COLO668 (cell line): ENCODE results near the gene MRAP.
"Not testable (repeated sequence)": the region's sequence is repeated elsewhere in the genome, so short reads cannot be mapped to it uniquely, and the experiment has no call there.

Experiments
- DNase-seq: peaks from one replicate; lab custom pipeline; 2025; ENCODE audit not compliant: unreplicated experiment; lab: John Stamatoyannopoulos, UW

The MRAP gene

DNA sequence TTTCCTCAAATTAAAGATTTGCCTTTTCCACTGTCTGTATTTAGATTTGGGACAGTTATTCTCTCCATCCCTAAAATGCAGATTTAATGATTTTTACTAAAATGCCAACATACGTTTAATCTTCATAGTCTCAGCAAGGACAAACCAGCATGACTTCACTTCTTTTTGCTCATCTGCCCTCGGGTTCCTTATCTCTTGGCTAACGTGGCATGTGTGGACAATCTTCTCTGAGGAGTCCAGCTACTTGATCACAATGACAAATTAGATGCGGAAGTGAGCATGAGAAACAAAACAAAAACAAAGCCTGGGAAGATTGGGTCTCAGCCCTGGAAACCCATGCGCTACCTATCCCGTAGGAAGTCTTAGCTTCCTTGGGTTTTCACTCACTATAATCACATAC, 1.0 kb downstream of the MRAP start:
- no peak for DNase-seq

DNA sequence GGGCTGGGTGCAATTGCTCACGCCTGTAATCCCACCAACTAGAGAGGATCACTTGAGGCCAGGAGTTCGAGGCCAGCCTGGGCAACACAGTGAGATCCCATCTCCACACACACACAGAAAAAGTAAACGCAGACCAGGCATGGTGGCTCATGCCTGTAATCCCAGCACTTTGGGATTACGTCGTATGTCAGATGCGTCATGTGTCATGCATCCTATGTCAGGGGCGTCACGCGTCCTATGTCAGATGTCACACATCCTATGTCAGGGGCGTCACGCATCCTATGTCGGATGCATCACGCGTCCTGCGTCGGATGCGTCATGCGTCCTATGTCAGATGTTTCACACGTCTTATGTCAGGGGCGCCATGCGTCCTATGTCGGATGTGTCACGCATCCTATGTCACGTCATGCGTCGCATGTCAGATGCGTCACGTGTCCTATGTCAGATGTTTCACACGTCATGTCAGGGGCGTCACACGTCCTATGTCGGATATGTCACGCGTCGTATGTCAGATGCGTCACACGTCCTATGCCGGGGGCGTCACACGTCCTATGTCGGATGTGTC, 1.5 kb downstream of the MRAP start:
- no peak for DNase-seq

DNA sequence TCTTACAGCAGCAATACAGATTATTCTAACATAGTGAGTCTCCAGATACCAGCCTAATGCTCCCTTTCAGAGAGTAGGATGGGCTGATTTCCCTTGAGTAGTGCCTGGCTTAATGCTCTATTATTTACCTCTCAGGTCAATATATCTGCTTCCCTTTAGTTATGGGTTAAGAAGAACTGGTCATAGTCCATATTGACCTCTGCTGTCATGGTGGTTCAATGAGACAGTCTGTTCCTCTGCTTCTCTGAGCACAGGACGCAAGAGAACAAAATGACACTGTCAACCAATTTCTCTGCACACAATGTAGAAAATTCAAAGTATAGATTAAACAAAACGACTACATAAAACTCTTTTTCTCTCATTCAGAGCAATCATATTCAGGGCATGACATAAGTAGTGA, 2.9 kb downstream of the MRAP start:
- DNase-seq, result no peak

DNA sequence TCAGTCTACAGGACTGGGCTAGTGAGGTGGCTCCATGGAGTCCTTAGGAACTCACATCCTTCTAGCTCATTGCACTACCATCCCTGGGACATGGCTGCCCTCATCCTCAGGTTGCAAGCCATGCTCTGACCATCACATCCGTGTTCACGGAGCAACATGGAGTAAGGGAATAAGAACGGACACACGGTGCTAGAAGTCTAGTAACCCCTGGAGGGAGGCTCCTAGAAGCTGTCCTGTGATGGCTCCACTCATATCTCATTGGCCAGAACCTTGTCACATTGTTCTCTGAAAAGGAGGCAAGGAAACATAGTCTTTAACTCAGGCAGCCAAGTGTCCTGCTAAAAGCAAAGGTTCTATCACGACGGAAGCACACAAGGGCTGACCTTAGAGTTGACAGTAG, 3.9 kb downstream of the MRAP start:
- no peak for DNase-seq

DNA sequence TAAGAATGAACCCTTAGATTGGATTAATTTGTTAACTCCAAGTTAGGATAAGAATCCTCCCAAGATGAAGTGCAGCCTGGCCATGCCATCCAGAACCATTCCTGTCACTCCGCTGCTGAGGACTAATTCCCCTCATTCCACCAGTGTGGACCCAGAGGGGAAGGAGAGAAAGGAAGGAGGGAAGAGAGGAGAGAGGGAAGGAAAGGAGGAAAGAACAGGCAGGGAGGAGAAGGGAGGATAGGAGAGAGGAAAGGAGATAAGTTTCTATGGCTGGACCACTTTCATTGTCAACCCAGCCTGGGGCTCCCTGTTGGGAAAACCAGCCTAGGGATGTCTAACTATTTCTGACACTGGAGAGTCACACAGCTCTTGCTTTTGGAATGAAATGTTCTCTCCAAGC, 4.7 kb downstream of the MRAP start:
- DNase-seq, result no peak

DNA sequence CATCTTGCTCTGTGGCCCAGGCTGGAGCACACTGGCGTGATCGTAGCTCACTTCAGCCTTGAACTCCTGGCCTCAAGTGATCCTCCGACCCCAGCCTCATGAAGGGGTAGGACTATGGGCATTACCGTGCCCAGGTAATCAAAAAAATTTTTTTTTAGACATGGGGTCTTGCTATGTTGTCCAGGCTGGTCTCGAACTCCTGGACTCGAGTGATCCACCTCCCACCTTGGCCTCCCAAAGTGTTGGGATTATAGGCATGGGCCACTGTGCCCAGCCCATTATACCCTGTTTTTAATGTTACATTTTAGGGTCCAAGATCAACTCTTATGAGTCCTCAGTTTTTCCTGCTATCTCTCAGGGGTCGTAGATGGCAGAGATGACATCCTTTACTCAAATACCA, 6.3 kb downstream of the MRAP start:
- DNase-seq, result no peak

DNA sequence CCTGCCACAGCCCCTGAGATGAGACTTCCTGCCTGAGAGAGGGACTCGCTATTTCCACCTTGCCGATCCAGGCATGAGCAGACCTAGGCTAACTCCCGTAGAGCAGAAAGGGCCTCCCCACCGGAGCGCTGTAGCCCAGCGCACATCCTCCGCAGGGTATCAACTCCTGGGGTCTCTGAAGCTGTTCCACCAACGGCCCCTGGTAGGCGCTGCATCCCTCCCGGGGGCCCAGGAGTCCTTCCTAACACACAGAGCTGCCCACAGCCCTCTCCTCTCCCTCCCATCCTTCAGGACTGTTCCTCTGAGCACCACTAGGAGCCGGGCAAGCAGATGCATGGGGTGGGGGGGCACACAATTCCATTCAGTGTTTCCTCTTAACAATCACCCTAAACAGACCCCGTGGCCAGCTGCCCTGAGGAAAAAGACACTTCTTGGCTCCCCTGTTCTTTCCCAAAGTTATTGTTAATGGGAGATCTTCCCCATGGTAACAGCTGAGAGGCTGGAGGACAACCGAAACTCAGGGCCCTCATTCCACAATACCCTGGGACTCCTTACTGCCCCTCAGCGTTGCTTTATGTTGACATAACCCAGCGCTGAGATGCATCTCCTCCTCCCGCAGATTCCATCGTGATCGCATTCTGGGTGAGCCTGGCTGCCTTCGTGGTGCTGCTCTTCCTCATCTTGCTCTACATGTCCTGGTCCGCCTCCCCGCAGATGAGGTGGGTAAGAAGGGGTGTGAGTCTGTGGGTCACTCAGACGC, 7.5 kb downstream of the MRAP start:
- DNase-seq, result no peak

DNA sequence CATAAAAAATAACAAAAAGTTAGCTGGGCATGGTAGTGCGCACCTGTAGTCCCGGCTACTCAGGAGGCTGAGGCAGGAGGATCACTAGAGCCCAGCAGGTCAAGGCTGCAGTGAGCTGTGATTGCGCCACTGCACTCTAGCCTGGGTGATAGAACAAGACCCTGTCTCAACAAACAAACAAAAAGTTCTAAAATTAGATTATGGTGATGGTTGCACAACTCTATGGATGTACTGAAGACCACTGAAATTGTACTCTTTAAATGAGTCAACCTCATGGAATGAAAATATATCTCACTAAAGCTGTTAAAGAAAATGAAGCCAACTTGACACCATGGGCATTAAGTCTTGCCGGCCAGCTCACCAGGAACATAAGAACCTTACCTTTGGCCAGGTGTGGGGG, 9.1 kb downstream of the MRAP start:
- DNase-seq, result no peak

DNA sequence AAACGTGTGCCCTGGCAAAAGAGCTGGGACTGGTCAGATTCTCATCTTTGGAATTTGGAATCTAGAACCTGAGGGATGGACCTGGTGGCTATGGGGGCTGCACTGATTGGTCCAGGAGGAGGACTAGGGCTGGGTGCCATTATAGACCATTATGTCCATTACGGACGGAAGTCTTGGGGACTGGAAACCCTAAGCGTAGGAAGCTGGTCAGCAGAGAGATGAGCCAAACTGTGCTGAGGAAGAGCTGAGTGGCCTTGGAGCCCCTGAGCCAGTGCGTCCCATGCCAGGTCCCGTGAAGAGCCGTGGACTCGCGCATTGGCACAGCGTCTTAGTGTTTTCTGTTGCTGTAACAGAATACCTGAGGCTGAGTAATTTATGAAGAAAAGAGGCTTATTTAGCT, 10.0 kb downstream of the MRAP start:
- DNase-seq, result no peak

DNA sequence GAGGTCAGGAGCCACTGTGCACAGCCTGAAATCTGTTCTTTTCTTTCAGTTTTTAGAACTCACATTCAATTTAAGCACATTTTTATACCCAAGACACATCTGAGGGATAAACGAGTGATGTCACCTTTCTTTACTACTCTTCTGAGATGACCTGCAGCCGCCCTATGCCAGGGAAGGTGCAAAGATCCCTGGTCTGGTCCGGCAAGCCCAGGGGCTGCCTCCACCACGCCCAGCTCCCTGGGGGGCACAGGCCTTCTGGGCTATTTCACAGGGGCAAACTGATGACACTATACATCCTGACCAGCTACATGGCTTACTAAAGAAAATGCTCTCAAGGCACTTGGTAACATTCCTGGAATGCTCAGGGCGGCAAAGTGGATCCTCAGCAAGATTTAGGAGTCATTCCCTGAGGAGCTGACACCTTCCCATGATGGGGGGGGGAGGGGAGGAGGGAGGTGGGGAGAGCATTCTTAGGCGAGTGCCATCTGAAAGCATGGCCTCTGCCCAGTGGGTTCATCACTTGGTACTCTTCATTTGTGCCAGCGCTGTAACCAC, 11.3 kb downstream of the MRAP start:
- DNase-seq, result no peak

DNA sequence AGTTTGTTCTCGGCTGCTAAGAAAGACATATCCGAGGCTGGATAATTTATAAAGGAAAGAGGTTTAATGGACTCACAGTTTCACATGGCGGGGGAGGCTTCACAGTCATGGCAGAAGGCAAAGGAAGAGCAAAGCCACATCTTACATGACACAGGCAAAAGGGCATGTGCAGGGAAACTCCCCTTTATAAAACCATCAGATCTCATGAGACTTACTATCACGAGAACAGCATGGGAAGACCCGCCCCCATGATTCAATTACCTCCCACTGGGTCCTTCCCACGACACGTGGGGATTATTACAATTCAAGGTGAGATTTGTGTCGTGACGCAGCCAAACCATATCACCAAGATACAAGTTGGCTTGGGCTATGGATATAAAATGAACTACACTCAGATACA, 12.3 kb downstream of the MRAP start:
- not testable (repeated sequence) for DNase-seq

DNA sequence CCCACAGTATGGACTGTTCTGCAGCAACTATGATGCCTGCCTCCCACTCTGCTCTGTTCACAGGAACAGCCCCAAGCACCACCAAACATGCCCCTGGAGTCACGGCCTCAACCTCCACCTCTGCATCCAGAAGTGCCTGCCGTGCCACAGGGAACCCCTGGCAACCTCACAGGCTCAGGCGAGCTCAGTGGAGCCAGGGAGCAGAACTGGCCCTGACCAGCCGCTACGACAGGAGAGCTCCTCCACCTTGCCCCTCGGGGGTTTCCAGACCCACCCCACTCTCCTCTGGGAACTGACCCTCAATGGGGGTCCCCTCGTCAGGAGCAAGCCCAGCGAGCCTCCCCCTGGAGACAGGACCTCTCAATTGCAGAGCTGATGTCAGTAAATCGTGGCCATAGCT, 13.0 kb downstream of the MRAP start:
- DNase-seq, result no peak

DNA sequence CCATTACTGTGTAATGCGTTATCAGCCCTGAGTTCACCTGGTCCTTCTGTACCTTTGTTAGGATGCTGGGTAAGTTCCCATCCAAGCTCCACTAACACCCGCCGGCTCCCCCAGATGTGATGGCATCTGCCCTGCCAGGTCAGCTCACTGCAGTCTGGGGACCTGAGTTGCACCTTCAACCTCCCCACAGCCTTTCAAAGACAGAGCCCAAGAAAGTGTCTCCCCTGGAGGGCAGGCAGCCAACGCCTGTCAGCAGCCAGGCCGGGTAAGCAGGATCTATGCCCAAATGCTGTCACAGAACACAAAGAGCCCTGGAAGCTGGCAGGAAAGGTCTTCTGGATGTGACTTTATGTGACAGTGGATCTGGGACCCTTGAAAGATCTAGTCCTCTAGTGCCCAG, 13.7 kb downstream of the MRAP start:
- no peak for DNase-seq

DNA sequence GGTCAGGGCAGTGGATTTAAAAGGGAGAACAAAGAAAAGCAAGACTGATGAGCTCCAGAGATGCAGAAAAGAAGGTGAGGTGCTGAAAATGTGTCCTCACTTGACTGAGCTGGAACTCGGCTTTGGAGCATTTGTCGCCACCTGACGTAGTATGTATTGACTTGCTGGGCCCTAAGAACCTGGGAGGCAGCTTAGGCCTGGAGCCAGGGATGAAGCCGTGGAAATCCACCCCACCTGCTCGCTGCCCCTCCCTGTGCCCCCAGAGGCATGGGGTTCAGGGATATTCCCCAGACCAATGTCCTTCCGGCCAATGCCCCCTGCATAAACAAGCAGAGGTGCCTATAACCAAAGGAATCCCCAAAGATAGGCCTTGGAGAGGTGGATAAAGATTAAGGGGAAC, 14.3 kb downstream of the MRAP start:
- DNase-seq, result no peak

DNA sequence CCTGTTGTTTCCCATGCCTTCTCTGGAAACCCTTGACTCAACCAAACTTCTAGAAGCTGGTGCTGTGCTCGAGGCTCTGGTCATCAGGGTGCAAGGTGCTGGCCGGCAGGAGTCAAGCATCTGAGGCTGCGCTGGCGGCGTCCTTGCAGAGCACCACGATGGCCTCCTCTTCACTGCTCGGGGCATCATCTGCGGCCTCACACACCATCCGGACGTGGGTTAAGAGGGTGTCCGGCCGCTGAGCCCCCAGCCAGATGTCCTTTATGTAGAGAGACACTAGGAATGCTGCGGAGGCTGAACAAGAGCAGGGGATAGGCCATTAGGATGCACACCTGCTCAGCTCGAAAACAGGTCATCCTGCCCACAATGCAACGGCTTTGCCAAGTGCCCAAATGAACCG, 16.2 kb downstream of the MRAP start:
- DNase-seq, result no peak

DNA sequence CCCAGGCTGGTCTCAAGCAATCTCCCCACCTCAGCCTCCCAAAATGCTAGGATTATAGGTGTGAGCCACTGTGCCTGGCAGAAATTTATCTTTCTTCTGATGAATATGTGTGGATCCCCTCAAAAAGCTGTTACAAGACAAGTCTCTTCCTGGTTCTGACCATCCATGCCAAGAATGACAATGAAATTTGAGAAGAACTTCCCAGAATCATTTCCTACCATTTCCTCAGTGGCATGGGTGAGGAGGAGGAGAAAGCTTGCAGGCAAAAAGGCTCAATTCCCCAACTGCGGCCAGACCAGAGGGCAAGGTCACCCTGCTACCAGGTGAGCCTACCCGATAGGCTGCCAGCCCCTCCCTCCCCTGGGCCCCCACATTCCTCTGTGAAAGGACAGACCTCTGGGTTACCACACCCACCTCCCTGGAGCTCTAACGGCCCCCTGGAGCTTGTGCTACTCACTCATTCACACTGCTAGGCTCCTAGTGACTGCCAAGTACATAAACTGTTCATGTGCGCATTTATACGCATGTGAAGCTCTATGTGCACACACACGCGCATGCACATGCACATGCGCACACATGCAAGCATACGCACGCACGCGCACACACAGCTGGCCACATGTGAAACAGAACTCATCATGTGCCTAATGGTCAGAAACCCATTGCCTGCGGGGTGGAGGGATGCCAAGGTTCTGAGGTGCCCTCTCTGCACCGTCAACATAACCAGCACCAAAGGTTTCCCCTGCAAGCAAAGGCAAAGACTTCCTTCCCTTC, 17.0 kb downstream of the MRAP start:
- no peak for DNase-seq

DNA sequence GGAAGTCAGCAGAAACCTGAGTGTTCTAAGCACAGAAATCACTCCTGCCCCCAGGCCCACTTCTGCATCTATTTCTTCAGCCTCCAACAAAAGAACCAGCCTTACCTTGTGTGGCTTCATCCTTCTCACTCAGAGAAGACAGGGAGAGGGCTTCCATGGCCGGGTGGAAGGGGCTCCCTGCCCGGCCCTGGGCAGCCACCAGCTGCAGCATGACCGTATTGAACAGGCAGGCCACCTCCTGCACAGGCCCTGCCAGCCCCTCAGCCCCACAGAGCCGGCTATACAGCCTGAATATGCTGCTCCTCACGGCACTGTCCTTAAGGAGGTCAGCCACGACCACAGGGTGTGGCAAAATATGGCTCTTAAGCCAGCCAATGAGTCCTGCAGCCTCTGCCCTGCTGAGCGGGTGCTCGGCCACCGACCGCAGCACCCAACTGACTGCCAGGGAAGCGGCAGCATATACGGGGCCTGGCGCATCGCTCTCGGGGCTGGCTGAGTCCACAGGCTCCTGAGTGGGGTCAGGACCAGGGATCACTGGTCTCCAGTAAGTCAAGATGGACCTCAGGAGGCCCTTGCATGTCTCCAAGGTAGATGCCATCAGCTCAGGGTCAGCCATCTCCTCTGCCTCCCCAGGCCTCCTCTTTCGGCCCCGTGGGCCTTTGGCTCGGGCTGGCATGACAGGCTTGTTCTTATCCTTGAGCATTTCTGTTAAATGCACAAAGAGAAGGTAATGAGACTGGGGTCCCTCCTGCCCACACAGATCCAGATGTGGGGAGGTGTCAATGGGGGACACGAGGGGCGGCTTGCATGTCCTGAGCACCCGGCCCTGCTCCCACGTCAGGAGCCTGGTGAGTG, 17.9 kb downstream of the MRAP start:
- no peak for DNase-seq

DNA sequence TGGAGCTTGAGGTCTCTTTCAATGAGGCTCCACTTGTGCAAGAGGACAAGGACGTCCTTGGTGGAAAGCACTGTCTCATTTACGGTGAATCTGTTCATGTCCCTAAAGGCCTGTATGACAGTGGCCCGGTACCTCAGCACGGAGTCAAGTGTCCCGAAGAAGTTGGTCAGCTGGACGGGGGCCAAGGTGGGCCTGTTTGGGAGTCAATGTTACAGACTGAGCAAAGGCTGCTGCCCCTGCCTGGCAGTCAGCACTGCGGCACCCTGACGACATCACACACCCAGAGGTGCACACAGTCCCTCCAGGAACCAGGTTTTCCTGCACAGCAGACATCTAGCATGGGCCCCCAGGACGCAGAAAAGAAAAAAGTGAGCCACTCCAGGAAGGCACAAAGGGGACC, 19.1 kb downstream of the MRAP start:
- DNase-seq, result no peak

DNA sequence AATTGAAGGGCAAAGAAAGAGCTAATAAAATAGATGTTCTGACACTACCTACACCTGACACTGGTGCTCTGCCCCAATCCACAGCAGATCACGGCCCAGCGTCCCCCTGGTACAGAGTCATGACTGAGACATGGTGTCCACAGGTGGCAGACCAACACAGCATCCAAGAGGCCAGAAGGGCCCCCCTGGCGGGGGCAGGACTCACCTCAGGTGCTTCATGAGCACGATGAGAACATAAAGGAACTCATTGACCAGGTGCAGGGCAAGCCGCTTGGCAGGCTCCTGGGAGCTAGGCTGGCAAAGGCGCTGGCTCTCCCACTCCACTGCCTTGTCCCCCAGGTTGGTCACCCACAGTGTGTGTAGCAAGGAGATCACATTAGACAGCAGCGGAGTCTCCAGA, 20.4 kb downstream of the MRAP start:
- no peak for DNase-seq

DNA sequence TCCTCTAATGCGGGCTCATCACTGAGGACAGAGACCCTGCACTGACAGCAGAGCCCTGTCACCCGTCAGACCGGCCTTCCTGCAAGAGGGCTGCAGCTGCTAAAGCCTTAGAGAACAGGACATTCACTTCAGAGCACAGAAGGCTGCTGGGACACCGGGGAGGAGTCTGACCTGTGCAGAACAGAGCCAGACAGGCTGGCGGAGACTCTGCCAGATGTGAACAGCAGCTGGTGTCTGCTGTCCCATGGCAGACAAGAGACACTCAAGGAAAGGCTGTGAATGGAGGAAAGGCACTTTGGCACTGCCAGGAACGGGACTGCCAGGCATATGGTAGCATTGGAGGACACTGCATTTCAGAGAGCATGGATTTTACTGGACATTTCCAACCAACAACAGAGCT, 21.4 kb downstream of the MRAP start:
- no peak for DNase-seq

DNA sequence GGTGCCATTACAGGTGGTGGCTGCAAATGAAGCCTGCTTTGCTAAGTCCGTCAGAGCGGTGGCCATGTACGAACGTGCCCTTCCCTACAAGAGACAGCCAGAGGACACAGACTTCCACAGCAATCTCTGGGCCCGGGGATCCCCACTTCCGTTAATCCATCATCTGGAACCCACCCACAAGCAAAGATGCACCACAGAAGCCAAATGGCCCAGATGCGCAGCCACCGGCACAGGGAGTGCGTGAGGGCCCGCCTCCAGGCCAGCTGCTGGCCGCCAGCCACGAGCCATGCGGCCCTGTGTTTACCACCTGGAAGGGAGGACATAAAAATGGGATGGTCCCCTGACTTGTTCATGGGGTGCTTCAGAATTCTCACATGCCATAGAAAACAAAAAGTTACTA, 22.1 kb downstream of the MRAP start:
- DNase-seq, result no peak
